B cell (primary cell): ENCODE data around the gene PITPNM2. TPM values are rescaled to one million over a fixed set of nuclear protein-coding genes. Genes with fewer than 3 reads are reported as not detected.
A peak's percentile ranks its signal among the peaks of the same experiment; 100 is the strongest.

Experiments
- ATAC-seq: fragments of 200-7000 bp; cut with Tn5 transposase; one replicate; pipeline ENCODE4 v1.10.0; 2021; ENCODE audit warnings: low read depth, mild to moderate bottlenecking, moderate number of reproducible peaks, moderate library complexity
- CTCF ChIA-PET: fragments of 350-600 bp; sonication (Branson Sonifier 250); formaldehyde crosslinking; loops from one replicate; lab custom pipeline; 2021; ENCODE audit warnings: antibody characterized with exemption, inconsistent platforms; lab: Charles Lee
- POLR2A ChIA-PET: fragments of 350-600 bp; sonication (Branson Sonifier 250); formaldehyde crosslinking; loops from one replicate; lab custom pipeline; 2021; ENCODE audit warnings: antibody characterized with exemption; lab: Charles Lee
- DNase-seq: peaks from one replicate; pipeline ENCODE4 v3.0.0; 2013
- H2AFZ ChIP-seq: 2 replicates; pipeline ENCODE4 v1.6.1; 2012; ENCODE audit warnings: mild to moderate bottlenecking, low read depth, low read length; ENCODE audit not compliant: insufficient read depth, poor library complexity, severe bottlenecking
- H3K27ac ChIP-seq, 2 donors: 1 replicate in 1 of 2; 2 replicates in 1 of 2; pipeline ENCODE4 v1.5.1; 2012 to 2013; ENCODE audit warnings: low read length in 2 of 2, mild to moderate bottlenecking in 2 of 2, moderate library complexity in 1 of 2
- H3K27me3 ChIP-seq, 4 experiments: fragments of 200-600 bp in 1 of 4; sonication (generic) in 1 of 4; replicated peaks in 1 of 4; 1 replicate in 2 of 4; 2 replicates in 2 of 4; pipeline versions ENCODE4 v1.6.1 to v1.7.0; 2013 to 2016; ENCODE audit warnings: low read length in 3 of 4, mild to moderate bottlenecking in 2 of 4, mixed read lengths in 1 of 4, moderate library complexity in 1 of 4; ENCODE audit not compliant: insufficient read depth in 4 of 4, control insufficient read depth in 3 of 4; ENCODE audit errors: control extremely low read depth in 1 of 4
- H3K36me3 ChIP-seq, 2 experiments: replicated peaks in 1 of 2; 1 replicate in 1 of 2; 2 replicates in 1 of 2; pipeline versions ENCODE4 v1.6.1 to v1.7.1; 2013; ENCODE audit warnings: low read length in 1 of 2; ENCODE audit not compliant: insufficient read depth in 2 of 2, control insufficient read depth in 1 of 2; ENCODE audit errors: control extremely low read depth in 1 of 2, extremely low read depth in 1 of 2
- H3K4me1 ChIP-seq, 2 donors: fragments of 200-600 bp in 1 of 2; sonication (generic) in 1 of 2; 1 replicate in 1 of 2; 2 replicates in 1 of 2; pipeline versions ENCODE4 v1.5.1 to v1.6.1; 2013 to 2017; ENCODE audit warnings: low read length in 2 of 2; ENCODE audit not compliant: control insufficient read depth in 2 of 2, insufficient read depth in 2 of 2
- H3K4me2 ChIP-seq: replicated peaks from 2 replicates; pipeline ENCODE3; 2012; ENCODE audit warnings: mild to moderate bottlenecking, low read depth, low read length; ENCODE audit not compliant: poor library complexity, severe bottlenecking
- H3K4me3 ChIP-seq, 5 experiments: fragments of 200-600 bp in 1 of 5; sonication (generic) in 1 of 5; 1 replicate in 3 of 5; 2 replicates in 2 of 5; pipeline versions ENCODE4 v1.5.1 to v1.7.0; 2011 to 2016; ENCODE audit warnings: low read length in 4 of 5, mild to moderate bottlenecking in 4 of 5, low read depth in 2 of 5, control low read depth in 1 of 5, moderate library complexity in 1 of 5; ENCODE audit not compliant: insufficient read depth in 1 of 5; ENCODE audit errors: control extremely low read depth in 1 of 5, extremely low read depth in 1 of 5
- H3K79me2 ChIP-seq: fragments of 200-600 bp; sonication (generic); one replicate; pipeline ENCODE4 v1.6.0; 2016; ENCODE audit warnings: low read length; ENCODE audit not compliant: control insufficient read depth, insufficient read depth
- H3K9ac ChIP-seq: fragments of 200-600 bp; sonication (generic); 2 replicates; pipeline ENCODE4 v1.6.1; 2017; ENCODE audit warnings: mild to moderate bottlenecking, low read length, moderate library complexity
- H3K9me3 ChIP-seq, 3 donors: one replicate each; pipeline versions ENCODE4 v1.6.1 to v1.7.1; 2013; ENCODE audit warnings: low read length in 2 of 3; ENCODE audit not compliant: control insufficient read depth in 2 of 3, insufficient read depth in 1 of 3; ENCODE audit errors: control extremely low read depth in 1 of 3
- H4K20me1 ChIP-seq: 2 replicates; pipeline ENCODE4 v1.6.0; 2012; ENCODE audit warnings: mild to moderate bottlenecking, low read length; ENCODE audit not compliant: insufficient read depth, control insufficient read depth, poor library complexity, severe bottlenecking
- H3K27ac Mint-ChIP-seq: one replicate; pipeline ENCODE4 v1.8.0; 2021; ENCODE audit warnings: mixed read lengths
- H3K27me3 Mint-ChIP-seq: one replicate; pipeline ENCODE4 v1.8.0; 2021; ENCODE audit warnings: mixed read lengths
- H3K4me1 Mint-ChIP-seq: one replicate; pipeline ENCODE4 v1.8.0; 2021; ENCODE audit warnings: mixed read lengths
- H3K4me3 Mint-ChIP-seq: one replicate; pipeline ENCODE4 v1.8.0; 2021; ENCODE audit warnings: mixed read lengths
- H3K9me3 Mint-ChIP-seq: one replicate; pipeline ENCODE4 v1.8.0; 2022; ENCODE audit warnings: mixed read lengths; ENCODE audit not compliant: insufficient read depth
- EZH2 ChIP-seq: IDR thresholded peaks from 2 replicates; pipeline ENCODE4 v1.6.1; 2012; ENCODE audit warnings: borderline replicate concordance, low read depth, mild to moderate bottlenecking, moderate library complexity, low read length; ENCODE audit not compliant: insufficient read depth, poor library complexity, severe bottlenecking
- WGBS: methylation state at CpG from one replicate; pipeline ENCODE4 v1.1.5; 2013; ENCODE audit warnings: missing lambda C conversion rate; ENCODE audit not compliant: insufficient coverage; 5-methylcytosine and 5-hydroxymethylcytosine counted together
- intact Hi-C: fragments of 100-400 bp; cut with micrococcal nuclease; formaldehyde crosslinking; loops from one replicate; pipeline ENCODE4 v1.10.0; 2022
- polyA plus RNA-seq: library from polyadenylated mRNA; depleted of rRNA; stranded (reverse); fragments of >200 nt; gene quantifications from 2 replicates; pipeline ENCODE4 v1.2.3, GENCODE V29; 2012
- total RNA-seq, 2 donors: library from RNA; stranded (reverse); fragments of 120-200 nt in 1 of 2; gene quantifications; 1 replicate in 1 of 2; 2 replicates in 1 of 2; pipeline versions ENCODE4 v1.2.3 to v1.2.4, GENCODE V29; 2013 to 2022
- TF ChIP-seq, protein P1 (sequence below): fragments of 200-600 bp; IDR thresholded peaks from one replicate; pipeline ENCODE4 v1.8.0; 2022; ENCODE audit warnings: antibody characterized with exemption, mild to moderate bottlenecking

The PITPNM2 gene
- total and polyA plus RNA-seq, 2 donors (not counting 1 experiment from before 2014, with no cell fraction given), result 9.6 to 28.6 TPM

DNA sequence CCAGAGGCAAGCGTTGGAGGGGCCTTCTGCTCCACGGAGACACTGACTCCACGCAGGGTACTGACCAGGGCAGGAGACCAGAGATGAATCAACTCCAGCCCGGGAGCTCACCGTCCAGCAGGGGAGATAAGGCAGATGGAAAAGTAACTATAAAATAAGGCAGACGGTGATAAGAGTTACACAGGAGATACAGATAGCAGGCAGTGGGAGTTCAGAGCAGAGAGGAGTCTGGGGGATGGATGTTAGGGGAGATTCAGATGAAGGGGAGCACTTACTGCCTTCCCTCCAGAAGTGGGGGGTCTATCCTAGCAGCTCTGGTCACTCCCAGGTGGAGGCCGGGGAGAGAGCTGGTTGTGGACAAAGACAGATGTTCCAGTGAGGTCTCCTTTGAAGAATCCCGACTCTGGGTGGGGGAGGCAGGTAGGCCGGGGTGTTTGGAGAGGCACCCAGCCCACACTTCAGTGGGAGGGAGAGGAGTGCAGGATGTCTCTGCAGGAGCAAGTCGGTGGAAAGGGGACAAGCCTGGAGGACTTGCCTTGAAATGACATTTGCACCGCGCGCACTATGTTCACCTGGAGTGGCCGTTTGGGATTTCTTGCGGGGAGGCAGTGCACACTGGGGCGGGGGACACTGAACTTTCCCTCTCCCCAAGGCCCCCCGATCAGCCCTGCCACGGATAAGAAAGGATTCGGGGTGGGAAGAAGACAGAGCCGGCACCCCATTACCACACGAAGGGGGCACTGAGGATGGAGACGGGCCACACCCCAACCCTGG, 1.2 kb downstream of the PITPNM2 start:
- Histone ChIP-seq H2AFZ (peak overlapping the region; percentile 78), H3K27me3 (peaks cover 0 to 7% (median 2%) of the 10 kb centered on the region in 4 experiments), H3K36me3 (no peaks in the 10 kb centered on the region), H3K9ac (peak overlapping the region; percentile 67), H4K20me1 (no peaks in the 10 kb centered on the region), H3K79me2 (peaks cover 26% of the 10 kb centered on the region), H3K9me3 (no peaks in the 10 kb centered on the region), H3K4me2 (peak overlapping the region; percentile 86), H3K4me3 (peak overlapping the region; percentile 13 to 62 (median 58)), H3K4me1 (peaks cover 10 to 29% of the 10 kb centered on the region in 2 donors), H3K27ac (no peak overlapping the region)
- peak overlapping the region; percentile 57 for H3K27ac Mint-ChIP-seq
- intact Hi-C loops, result loop anchor here (2.0 to 5.0 kb wide), 4 partner anchors 35 to 175 kb away; partner anchors contain the start of genes MPHOSPH9, MTRFR and OGFOD2
- 75% methylated on average over 15 of the region's 22 CpGs for WGBS
- DNase-seq (no peak), ATAC-seq (no peak)
- POLR2A ChIA-PET, result interaction anchor here (1.6 kb wide), 1 partner anchor 34 kb away, joined by 3 read pairs; no protein-coding TSS in a partner anchor
- H3K4me3 Mint-ChIP-seq, result peak overlapping the region; percentile 76
- peaks cover 24% of the 10 kb centered on the region for H3K4me1 Mint-ChIP-seq
- H3K9me3 Mint-ChIP-seq, result no peaks in the 10 kb centered on the region
- no peaks in the 10 kb centered on the region for H3K27me3 Mint-ChIP-seq
- CTCF ChIA-PET, result interaction anchor here (1.4 to 9.5 kb wide), 5 partner anchors 9 to 106 kb away, joined by 3 to 69 read pairs (median 5); no protein-coding TSS in a partner anchor
- TF ChIP-seq, protein P1, sequence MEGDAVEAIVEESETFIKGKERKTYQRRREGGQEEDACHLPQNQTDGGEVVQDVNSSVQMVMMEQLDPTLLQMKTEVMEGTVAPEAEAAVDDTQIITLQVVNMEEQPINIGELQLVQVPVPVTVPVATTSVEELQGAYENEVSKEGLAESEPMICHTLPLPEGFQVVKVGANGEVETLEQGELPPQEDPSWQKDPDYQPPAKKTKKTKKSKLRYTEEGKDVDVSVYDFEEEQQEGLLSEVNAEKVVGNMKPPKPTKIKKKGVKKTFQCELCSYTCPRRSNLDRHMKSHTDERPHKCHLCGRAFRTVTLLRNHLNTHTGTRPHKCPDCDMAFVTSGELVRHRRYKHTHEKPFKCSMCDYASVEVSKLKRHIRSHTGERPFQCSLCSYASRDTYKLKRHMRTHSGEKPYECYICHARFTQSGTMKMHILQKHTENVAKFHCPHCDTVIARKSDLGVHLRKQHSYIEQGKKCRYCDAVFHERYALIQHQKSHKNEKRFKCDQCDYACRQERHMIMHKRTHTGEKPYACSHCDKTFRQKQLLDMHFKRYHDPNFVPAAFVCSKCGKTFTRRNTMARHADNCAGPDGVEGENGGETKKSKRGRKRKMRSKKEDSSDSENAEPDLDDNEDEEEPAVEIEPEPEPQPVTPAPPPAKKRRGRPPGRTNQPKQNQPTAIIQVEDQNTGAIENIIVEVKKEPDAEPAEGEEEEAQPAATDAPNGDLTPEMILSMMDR, result no peak
- no peak for TF ChIP-seq EZH2

DNA sequence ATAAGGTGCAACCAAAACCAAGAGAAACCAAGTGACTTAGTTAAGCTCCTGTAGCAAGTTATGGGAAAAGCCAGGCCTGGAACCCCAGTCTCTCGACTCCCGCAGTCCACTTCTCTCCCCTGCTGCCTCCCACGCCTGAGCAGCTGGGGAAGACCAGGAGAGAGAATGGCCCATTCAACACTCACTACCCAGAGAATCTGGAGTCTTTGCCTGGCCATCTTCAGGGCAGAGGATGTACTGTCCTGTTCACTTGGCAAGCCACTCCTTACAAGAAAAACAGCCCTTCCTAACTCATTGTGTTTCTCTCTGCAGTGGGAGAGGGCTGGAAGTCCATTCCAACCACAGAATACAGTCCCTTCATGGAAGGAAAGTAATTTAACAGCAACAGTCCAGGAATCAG, 1.8 kb downstream of the PITPNM2 start:
- POLR2A ChIA-PET, result interaction anchor here (1.6 kb wide), 1 partner anchor 34 kb away, joined by 3 read pairs; no protein-coding TSS in a partner anchor
- H3K27me3 Mint-ChIP-seq, result no peaks in the 10 kb centered on the region
- CTCF ChIA-PET, result interaction anchor here (1.4 to 9.5 kb wide), 4 partner anchors 9 to 105 kb away, joined by 3 to 69 read pairs (median 5); no protein-coding TSS in a partner anchor
- Histone ChIP-seq H2AFZ (no peak overlapping the region), H3K4me2 (peak overlapping the region; percentile 86), H3K9ac (no peak overlapping the region), H4K20me1 (no peaks in the 10 kb centered on the region), H3K4me1 (peaks cover 10 to 30% of the 10 kb centered on the region in 2 donors), H3K36me3 (no peaks in the 10 kb centered on the region), H3K27me3 (peaks cover 0 to 7% (median 2%) of the 10 kb centered on the region in 4 experiments), H3K4me3 (no peak overlapping the region), H3K9me3 (no peaks in the 10 kb centered on the region), H3K27ac (no peak overlapping the region), H3K79me2 (peaks cover 26% of the 10 kb centered on the region)
- peaks cover 27% of the 10 kb centered on the region for H3K4me1 Mint-ChIP-seq
- no peak for TF ChIP-seq EZH2
- TF ChIP-seq, protein P1, result no peak
- peak overlapping the region; percentile 76 for H3K4me3 Mint-ChIP-seq
- WGBS, result 90% methylated on average over 3 of the region's 3 CpGs
- intact Hi-C loops, result no loop called here
- H3K27ac Mint-ChIP-seq, result peak overlapping the region; percentile 57
- no peaks in the 10 kb centered on the region for H3K9me3 Mint-ChIP-seq
- no peak for DNase-seq
- ATAC-seq, result no peak
